ENCODE results near the gene PDCD4. TPM values are rescaled to one million over a fixed set of nuclear protein-coding genes. Genes with fewer than 3 reads are reported as not detected.

PDCD4 gene
- total RNA-seq, 1 donor from 2014 or later: 79.9 TPM

- Histone ChIP-seq H4K20me1 (ENCODE audit: insufficient read depth, low read length) (no peaks in the 10 kb centered on the region), H3K9me3 (ENCODE audit: insufficient read depth, low read depth, low read length) (no peaks in the 10 kb centered on the region), H3K9ac (ENCODE audit: low read length) (no peak overlapping the region), H3K4me2 (ENCODE audit: low read length) (no peak overlapping the region), H3K79me2 (ENCODE audit: insufficient read depth, low read length) (no peaks in the 10 kb centered on the region), H2AFZ (ENCODE audit: low read depth, low read length) (no peak overlapping the region), H3K27me3 (ENCODE audit: insufficient read depth, low read length) (no peaks in the 10 kb centered on the region), H3K4me3 (ENCODE audit: insufficient read depth, low read depth, low read length) (no peak overlapping the region), H3K4me1 (ENCODE audit: insufficient read depth, low read length) (peaks cover 8% of the 10 kb centered on the region), H3K27ac (ENCODE audit: low read depth, low read length) (no peak overlapping the region), H3K36me3 (ENCODE audit: insufficient read depth, low read length) (no peaks in the 10 kb centered on the region)
- peak; percentile 32 for FAIRE-seq
- DNase-seq (ENCODE audit: low read depth): no peak
- no peak for TF ChIP-seq EZH2 (IDR thresholded peaks at IDR 0.05; ENCODE audit: insufficient read depth, low read length)
- TF ChIP-seq CTCF (IDR thresholded peaks at IDR 0.05; ENCODE audit: insufficient read depth, low read depth, low read length): no peak
- Mint-ChIP-seq H3K27ac (ENCODE audit: unreplicated experiment) (no peak overlapping the region), H3K27me3 (ENCODE audit: low read depth, unreplicated experiment) (no peaks in the 10 kb centered on the region), H3K4me1 (ENCODE audit: low read depth, unreplicated experiment) (peaks cover 7% of the 10 kb centered on the region), H3K9me3 (ENCODE audit: unreplicated experiment) (no peaks in the 10 kb centered on the region), H3K4me3 (ENCODE audit: unreplicated experiment) (no peak overlapping the region), H3K36me3 (ENCODE audit: low read depth, unreplicated experiment) (no peaks in the 10 kb centered on the region)
These were observed 38.4 kb downstream of the PDCD4 start for GRCh38 chr10:110910138-110910537.

GRCh38 chr10:110912374-110912773, 40.6 kb downstream of the PDCD4 start:
- no peak overlapping the region for H3K9ac ChIP-seq (ENCODE audit: low read length)
- no peaks in the 10 kb centered on the region for H3K9me3 ChIP-seq (ENCODE audit: insufficient read depth, low read depth, low read length)
- no peaks in the 10 kb centered on the region for H3K27me3 ChIP-seq (ENCODE audit: insufficient read depth, low read length)
- Mint-ChIP-seq H3K9me3 (ENCODE audit: unreplicated experiment) (no peaks in the 10 kb centered on the region), H3K4me3 (ENCODE audit: unreplicated experiment) (no peak overlapping the region), H3K4me1 (ENCODE audit: low read depth, unreplicated experiment) (peaks cover 19% of the 10 kb centered on the region), H3K36me3 (ENCODE audit: low read depth, unreplicated experiment) (no peaks in the 10 kb centered on the region), H3K27ac (ENCODE audit: unreplicated experiment) (peak overlapping the region; percentile 67), H3K27me3 (ENCODE audit: low read depth, unreplicated experiment) (no peaks in the 10 kb centered on the region)
- DNase-seq (ENCODE audit: low read depth): peak; percentile 70
- peak overlapping the region; percentile 67 for H3K4me2 ChIP-seq (ENCODE audit: low read length)
- no peaks in the 10 kb centered on the region for H3K79me2 ChIP-seq (ENCODE audit: insufficient read depth, low read length)
- H3K36me3 ChIP-seq (ENCODE audit: insufficient read depth, low read length): no peaks in the 10 kb centered on the region
- TF ChIP-seq EZH2 (IDR thresholded peaks at IDR 0.05; ENCODE audit: insufficient read depth, low read length): no peak
- no peak for TF ChIP-seq CTCF (IDR thresholded peaks at IDR 0.05; ENCODE audit: insufficient read depth, low read depth, low read length)
- peak; percentile 87 for FAIRE-seq
- no peak overlapping the region for H3K4me3 ChIP-seq (ENCODE audit: insufficient read depth, low read depth, low read length)
- no peak overlapping the region for H2AFZ ChIP-seq (ENCODE audit: low read depth, low read length)
- H3K27ac ChIP-seq (ENCODE audit: low read depth, low read length): peak overlapping the region; percentile 45
- H4K20me1 ChIP-seq (ENCODE audit: insufficient read depth, low read length): no peaks in the 10 kb centered on the region
- H3K4me1 ChIP-seq (ENCODE audit: insufficient read depth, low read length): peaks cover 23% of the 10 kb centered on the region

GRCh38 chr10:110914431-110914830, 42.7 kb downstream of the PDCD4 start:
- TF ChIP-seq EZH2 (IDR thresholded peaks at IDR 0.05; ENCODE audit: insufficient read depth, low read length): no peak
- no peak for TF ChIP-seq CTCF (IDR thresholded peaks at IDR 0.05; ENCODE audit: insufficient read depth, low read depth, low read length)
- peak overlapping the region; percentile 53 for H3K27ac Mint-ChIP-seq (ENCODE audit: unreplicated experiment)
- Histone ChIP-seq H4K20me1 (ENCODE audit: insufficient read depth, low read length) (no peaks in the 10 kb centered on the region), H3K4me3 (ENCODE audit: insufficient read depth, low read depth, low read length) (no peak overlapping the region), H3K9ac (ENCODE audit: low read length) (no peak overlapping the region), H3K4me1 (ENCODE audit: insufficient read depth, low read length) (peaks cover 25% of the 10 kb centered on the region), H3K9me3 (ENCODE audit: insufficient read depth, low read depth, low read length) (no peaks in the 10 kb centered on the region), H3K36me3 (ENCODE audit: insufficient read depth, low read length) (no peaks in the 10 kb centered on the region), H2AFZ (ENCODE audit: low read depth, low read length) (no peak overlapping the region), H3K79me2 (ENCODE audit: insufficient read depth, low read length) (no peaks in the 10 kb centered on the region), H3K27me3 (ENCODE audit: insufficient read depth, low read length) (no peaks in the 10 kb centered on the region), H3K4me2 (ENCODE audit: low read length) (no peak overlapping the region), H3K27ac (ENCODE audit: low read depth, low read length) (no peak overlapping the region)
- H3K36me3 Mint-ChIP-seq (ENCODE audit: low read depth, unreplicated experiment): no peaks in the 10 kb centered on the region
- no peaks in the 10 kb centered on the region for H3K9me3 Mint-ChIP-seq (ENCODE audit: unreplicated experiment)
- DNase-seq (ENCODE audit: low read depth) (peak; percentile 55), FAIRE-seq (no peak)
- H3K27me3 Mint-ChIP-seq (ENCODE audit: low read depth, unreplicated experiment): no peaks in the 10 kb centered on the region
- H3K4me1 Mint-ChIP-seq (ENCODE audit: low read depth, unreplicated experiment): peaks cover 23% of the 10 kb centered on the region
- H3K4me3 Mint-ChIP-seq (ENCODE audit: unreplicated experiment): no peak overlapping the region

All from astrocyte (in vitro differentiated cells and primary cell).